RPMI8226 (cell line): ENCODE data around the gene GRIN2A.

Experiments
- DNase-seq: peaks from one replicate; pipeline ENCODE4 v3.0.0-alpha.2; 2015

Gene GRIN2A

GRCh38 chr16:9805109-9805508 is 377.1 kb downstream of the GRIN2A start:
- no peak for DNase-seq

GRCh38 chr16:9802160-9802559 is 380.1 kb downstream of the GRIN2A start:
- no peak for DNase-seq

- DNase-seq = no peak
Measured at GRCh38 chr16:9801651-9802050, 380.6 kb downstream of the GRIN2A start.

GRCh38 chr16:9800186-9800738 is 382.0 kb downstream of the GRIN2A start:
- DNase-seq = no peak

- DNase-seq = no peak
Measured at GRCh38 chr16:9798952-9799580, 383.2 kb downstream of the GRIN2A start.

- no peak for DNase-seq
Measured at GRCh38 chr16:9798474-9798873, 383.8 kb downstream of the GRIN2A start.

- DNase-seq = no peak
Measured at GRCh38 chr16:9797306-9797705, 384.9 kb downstream of the GRIN2A start.

GRCh38 chr16:9793623-9794022 is 388.6 kb downstream of the GRIN2A start:
- no peak for DNase-seq

GRCh38 chr16:9791556-9791955 is 390.7 kb downstream of the GRIN2A start:
- no peak for DNase-seq

GRCh38 chr16:9790199-9790598 is 392.0 kb downstream of the GRIN2A start:
- DNase-seq = no peak

GRCh38 chr16:9787717-9788116 is 394.5 kb downstream of the GRIN2A start:
- DNase-seq = no peak

- DNase-seq = no peak
Measured at GRCh38 chr16:9780831-9781230, 401.4 kb downstream of the GRIN2A start.

- no peak for DNase-seq
Measured at GRCh38 chr16:9778849-9779248, 403.4 kb downstream of the GRIN2A start.

GRCh38 chr16:9775998-9776397 is 406.2 kb downstream of the GRIN2A start:
- no peak for DNase-seq

- DNase-seq = no peak
Measured at GRCh38 chr16:9773289-9773688, 408.9 kb downstream of the GRIN2A start.

- DNase-seq = no peak
Measured at GRCh38 chr16:9772526-9773225, 409.6 kb downstream of the GRIN2A start.

- DNase-seq = no peak
Measured at GRCh38 chr16:9766891-9767290, 415.3 kb downstream of the GRIN2A start.

GRCh38 chr16:9763505-9763904 is 418.7 kb downstream of the GRIN2A start:
- DNase-seq = no peak

GRCh38 chr16:9761870-9762269 is 420.4 kb downstream of the GRIN2A start:
- no peak for DNase-seq

GRCh38 chr16:9757687-9758086 is 424.5 kb downstream of the GRIN2A start:
- no peak for DNase-seq

- DNase-seq = no peak
Measured at GRCh38 chr16:9756434-9756833, 425.8 kb downstream of the GRIN2A start.

- no peak for DNase-seq
Measured at GRCh38 chr16:9755081-9755480, 427.1 kb downstream of the GRIN2A start.

- DNase-seq = no peak
Measured at GRCh38 chr16:9741776-9742175, 440.5 kb downstream of the GRIN2A start.

- no peak for DNase-seq
Measured at GRCh38 chr16:9739301-9739700, 442.9 kb downstream of the GRIN2A start.

- DNase-seq = no peak
Measured at GRCh38 chr16:9738690-9739089, 443.5 kb downstream of the GRIN2A start.
